Endothelial cell (in vitro differentiated cells): ENCODE measurements around the gene B4GALNT2. TPM values are rescaled to one million over a fixed set of nuclear protein-coding genes. Genes with fewer than 3 reads are reported as not detected.
"Not testable (repeated sequence)": the region's sequence is repeated elsewhere in the genome, so short reads cannot be mapped to it uniquely, and the experiment has no call there.

Experiments
- DNase-seq: peaks from one replicate; pipeline ENCODE4 v3.0.0; 2021; ENCODE audit warnings: low spot score
- H3K27ac Mint-ChIP-seq: one replicate; pipeline ENCODE4 v1.8.0; 2021; ENCODE audit warnings: mixed read lengths, inconsistent platforms; ENCODE audit not compliant: unreplicated experiment
- H3K27me3 Mint-ChIP-seq: one replicate; pipeline ENCODE4 v1.8.0; 2021; ENCODE audit warnings: mild to moderate bottlenecking, moderate library complexity, mixed read lengths, inconsistent platforms; ENCODE audit not compliant: unreplicated experiment
- H3K36me3 Mint-ChIP-seq: one replicate; pipeline ENCODE4 v1.8.0; 2021; ENCODE audit warnings: mild to moderate bottlenecking, low read depth, mixed read lengths, inconsistent platforms; ENCODE audit not compliant: unreplicated experiment
- H3K4me1 Mint-ChIP-seq: one replicate; pipeline ENCODE4 v1.8.0; 2021; ENCODE audit warnings: mild to moderate bottlenecking, mixed read lengths, inconsistent platforms; ENCODE audit not compliant: unreplicated experiment
- H3K4me3 Mint-ChIP-seq: one replicate; pipeline ENCODE4 v1.8.0; 2021; ENCODE audit warnings: mild to moderate bottlenecking, mixed read lengths, inconsistent platforms; ENCODE audit not compliant: unreplicated experiment
- H3K9me3 Mint-ChIP-seq: one replicate; pipeline ENCODE4 v1.8.0; 2021; ENCODE audit warnings: mixed read lengths, inconsistent platforms; ENCODE audit not compliant: unreplicated experiment
- CTCF ChIP-seq: fragments of 200-600 bp; sonication (generic); IDR thresholded peaks from one replicate; pipeline ENCODE4 v1.5.0; 2021; ENCODE audit warnings: antibody characterized with exemption; ENCODE audit not compliant: unreplicated experiment
- total RNA-seq: library from RNA; stranded (reverse); fragmentation: NEBNext Ultra II Directional; extraction: Animal tissue kit (Norgen Biotek cat#: 25700); gene quantifications from one replicate; pipeline ENCODE4 v1.2.1, GENCODE V29; 2021; ENCODE audit not compliant: unreplicated experiment

Gene B4GALNT2
- total RNA-seq, 1 donor from 2014 or later: not detected

DNA sequence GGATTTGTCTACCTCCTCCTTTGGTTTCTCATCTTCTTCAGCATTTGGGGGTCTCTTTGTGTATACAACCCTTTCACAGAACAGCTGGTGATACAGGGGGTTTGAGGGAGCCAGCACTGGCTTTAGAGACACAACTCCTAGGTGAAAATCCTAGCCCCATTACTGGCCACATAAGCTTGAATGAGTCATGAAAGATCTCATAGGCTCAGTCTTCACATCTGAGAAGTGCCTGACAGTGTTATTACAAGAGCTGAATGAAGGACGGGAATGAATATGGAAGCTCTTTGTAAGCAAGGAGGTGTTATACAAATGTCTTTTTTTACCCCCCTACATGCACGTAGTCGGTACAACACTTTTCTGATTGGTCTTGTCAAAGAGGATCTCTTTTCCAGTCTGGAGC is 1.7 kb upstream of the B4GALNT2 start:
- no peak overlapping the region for H3K4me3 Mint-ChIP-seq
- TF ChIP-seq CTCF: no peak
- no peak overlapping the region for H3K27ac Mint-ChIP-seq
- peaks cover 3% of the 10 kb centered on the region for H3K4me1 Mint-ChIP-seq
- H3K27me3 Mint-ChIP-seq: peaks cover 3% of the 10 kb centered on the region
- H3K36me3 Mint-ChIP-seq: peaks cover 16% of the 10 kb centered on the region
- no peaks in the 10 kb centered on the region for H3K9me3 Mint-ChIP-seq
- no peak for DNase-seq

DNA sequence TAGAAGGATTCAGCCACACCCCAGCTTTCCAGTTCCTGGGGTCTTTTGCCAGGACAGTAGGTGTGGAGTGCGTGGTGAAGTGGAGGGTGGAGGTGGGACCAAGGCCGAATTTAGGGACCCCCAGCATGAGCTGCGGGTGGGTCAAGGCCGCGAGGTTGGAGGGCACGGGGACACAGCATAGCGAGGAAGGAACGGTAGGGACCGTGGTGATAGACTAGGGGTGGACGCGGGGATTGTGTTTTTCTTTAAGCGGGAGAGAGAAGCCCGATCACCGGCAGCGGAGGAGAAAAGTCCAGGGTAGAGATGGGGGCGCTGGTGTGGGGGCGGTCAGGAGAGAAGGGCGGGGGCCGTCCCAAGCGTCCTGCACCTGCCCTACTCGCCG is 261 bp upstream of the B4GALNT2 start:
- Mint-ChIP-seq H3K9me3 (no peaks in the 10 kb centered on the region), H3K27me3 (peaks cover 3% of the 10 kb centered on the region), H3K27ac (no peak overlapping the region), H3K4me3 (peak overlapping the region; percentile 81), H3K4me1 (peaks cover 3% of the 10 kb centered on the region), H3K36me3 (peaks cover 16% of the 10 kb centered on the region)
- no peak for DNase-seq
- no peak for TF ChIP-seq CTCF

DNA sequence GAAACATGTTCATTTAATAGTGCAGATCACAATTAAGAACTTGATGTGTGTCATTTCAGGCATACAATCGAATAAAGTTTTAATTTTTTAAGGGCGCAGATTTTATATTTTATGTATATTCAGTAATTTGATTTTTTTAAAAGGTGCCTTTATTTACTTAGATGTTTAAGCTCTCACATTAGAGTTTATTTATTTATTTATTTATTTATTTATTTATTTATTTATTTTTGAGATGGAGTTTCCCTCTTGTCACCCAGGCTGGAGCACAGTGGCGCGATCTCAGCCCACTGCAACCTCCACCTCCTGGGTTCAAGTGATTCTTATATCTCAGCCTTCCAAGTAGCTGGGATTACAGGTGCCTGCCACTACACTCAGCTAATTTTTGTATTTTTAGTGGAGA is 3.8 kb downstream of the B4GALNT2 start:
- Mint-ChIP-seq H3K36me3 (no peaks in the 10 kb centered on the region), H3K4me1 (peaks cover 3% of the 10 kb centered on the region), H3K4me3 (no peak overlapping the region), H3K27ac (no peak overlapping the region), H3K27me3 (peaks cover 1% of the 10 kb centered on the region), H3K9me3 (no peaks in the 10 kb centered on the region)
- TF ChIP-seq CTCF: no peak
- DNase-seq: no peak

- not testable (repeated sequence) for DNase-seq, H3K27me3 Mint-ChIP-seq, H3K36me3 Mint-ChIP-seq, H3K4me3 Mint-ChIP-seq, H3K27ac Mint-ChIP-seq, H3K9me3 Mint-ChIP-seq, H3K4me1 Mint-ChIP-seq
Observed at GRCh38 chr17:49145654-49146053, 13.1 kb downstream of the B4GALNT2 start.

DNA sequence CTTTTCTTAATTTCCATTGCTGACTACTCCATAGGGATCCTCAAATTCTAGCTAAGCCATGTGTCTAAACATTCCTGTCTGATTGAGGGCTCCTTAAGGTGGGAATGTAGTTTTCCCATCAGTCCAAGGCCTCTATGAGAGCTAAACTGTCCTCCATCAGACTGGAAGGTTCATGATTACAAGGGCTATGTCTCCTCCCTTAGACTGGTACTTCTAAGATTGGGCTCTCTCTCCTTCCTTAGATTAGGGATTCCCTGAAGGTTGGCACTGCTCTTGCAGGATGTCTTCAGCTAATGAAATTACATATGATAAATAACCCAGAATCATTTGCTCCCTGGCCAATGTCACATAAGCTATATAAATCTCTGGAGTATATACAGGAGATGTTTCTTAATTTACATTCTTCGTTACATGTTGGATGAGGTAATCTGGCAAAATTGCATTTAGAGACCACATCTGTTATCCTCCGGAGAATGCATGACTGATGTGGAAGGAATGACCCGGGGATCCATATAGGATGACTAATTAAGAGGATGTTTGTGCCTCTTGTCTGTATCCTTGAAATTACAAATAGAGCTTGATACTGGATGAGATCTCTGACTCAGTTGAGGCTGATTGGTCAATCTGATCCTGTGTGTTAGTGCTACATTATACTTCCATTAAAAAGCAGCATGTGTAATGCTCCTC is 14.2 kb downstream of the B4GALNT2 start:
- Mint-ChIP-seq H3K9me3 (no peaks in the 10 kb centered on the region), H3K4me3 (no peak overlapping the region), H3K4me1 (no peaks in the 10 kb centered on the region), H3K27ac (no peak overlapping the region), H3K27me3 (no peaks in the 10 kb centered on the region), H3K36me3 (no peaks in the 10 kb centered on the region)
- no peak for TF ChIP-seq CTCF
- no peak for DNase-seq
